Stimulated activated CD8-positive, alpha-beta memory T cell treated with anti-CD3 and anti-CD28 coated beads, Interleukin-7, amount 100 ng/mL, for 48 hours (primary cell): ENCODE measurements around the gene RBM4B.

Source experiments
- DNase-seq, 2 donors: peaks; one replicate each; pipeline ENCODE4 v3.0.0-alpha.2; 2020; ENCODE audit warnings: low read depth in 1 of 2; ENCODE audit errors: extremely low read depth in 1 of 2

The RBM4B gene

DNA sequence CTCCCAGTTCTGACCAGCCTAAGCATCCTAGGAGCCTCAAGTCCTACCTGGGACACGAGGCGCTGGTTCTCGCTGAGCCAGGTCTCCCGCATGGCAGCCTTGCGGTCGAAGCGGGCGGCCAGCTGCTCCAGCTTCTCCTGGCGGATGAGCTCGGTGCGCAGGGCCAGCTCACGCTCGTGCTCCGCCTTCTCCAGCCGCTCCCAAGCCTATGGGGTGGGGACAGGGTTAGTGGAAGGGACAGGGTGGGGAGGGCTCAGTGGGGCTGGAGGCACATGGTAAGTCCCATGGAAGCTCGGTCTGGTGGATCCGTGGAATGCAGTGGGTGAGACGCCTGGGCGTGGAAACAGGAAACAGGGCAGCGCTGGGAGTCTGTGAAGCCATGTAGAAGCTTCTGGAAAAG, 30.4 kb upstream of the RBM4B start:
- DNase-seq = no peak

DNA sequence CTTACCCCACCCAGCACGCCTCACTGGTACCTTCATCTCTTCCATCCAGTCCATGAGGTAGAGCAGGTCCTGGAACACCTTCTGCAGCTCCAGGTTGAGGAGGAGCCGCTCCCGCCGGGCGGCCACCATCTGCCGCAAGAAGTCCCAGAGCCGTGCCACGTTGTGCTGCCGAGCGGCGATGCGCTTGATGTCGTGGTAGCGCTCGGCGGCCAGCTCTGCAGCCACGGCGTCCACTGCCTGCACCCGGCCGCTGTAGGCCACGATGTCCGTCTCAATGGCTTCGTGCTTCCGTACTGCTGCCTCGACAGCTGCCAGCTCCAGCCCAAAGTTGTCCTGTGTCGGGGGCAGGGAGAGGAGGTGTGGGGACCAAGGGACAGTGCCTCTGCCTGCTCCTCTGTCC, 29.8 kb upstream of the RBM4B start:
- no peak for DNase-seq

DNA sequence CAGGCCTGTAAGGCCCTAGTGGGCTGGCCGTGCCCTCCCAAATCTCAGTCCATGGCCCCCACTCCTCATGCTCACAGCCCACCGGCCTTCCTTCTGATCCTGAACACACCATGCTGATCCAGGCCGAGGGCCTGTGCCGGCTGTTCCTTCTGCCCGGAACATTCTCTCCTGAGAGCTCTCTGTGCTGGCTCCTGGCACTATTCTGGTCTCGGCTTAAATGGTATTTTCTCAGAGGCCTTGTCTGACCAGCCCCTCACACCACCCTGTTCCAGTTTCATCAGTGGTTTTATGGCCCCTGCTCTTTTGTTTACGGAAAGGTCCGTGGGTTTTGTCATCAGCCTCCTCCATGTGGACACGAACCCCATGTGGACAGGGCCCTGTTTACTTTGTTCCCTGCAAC, 29.3 kb upstream of the RBM4B start:
- DNase-seq = no peak

DNA sequence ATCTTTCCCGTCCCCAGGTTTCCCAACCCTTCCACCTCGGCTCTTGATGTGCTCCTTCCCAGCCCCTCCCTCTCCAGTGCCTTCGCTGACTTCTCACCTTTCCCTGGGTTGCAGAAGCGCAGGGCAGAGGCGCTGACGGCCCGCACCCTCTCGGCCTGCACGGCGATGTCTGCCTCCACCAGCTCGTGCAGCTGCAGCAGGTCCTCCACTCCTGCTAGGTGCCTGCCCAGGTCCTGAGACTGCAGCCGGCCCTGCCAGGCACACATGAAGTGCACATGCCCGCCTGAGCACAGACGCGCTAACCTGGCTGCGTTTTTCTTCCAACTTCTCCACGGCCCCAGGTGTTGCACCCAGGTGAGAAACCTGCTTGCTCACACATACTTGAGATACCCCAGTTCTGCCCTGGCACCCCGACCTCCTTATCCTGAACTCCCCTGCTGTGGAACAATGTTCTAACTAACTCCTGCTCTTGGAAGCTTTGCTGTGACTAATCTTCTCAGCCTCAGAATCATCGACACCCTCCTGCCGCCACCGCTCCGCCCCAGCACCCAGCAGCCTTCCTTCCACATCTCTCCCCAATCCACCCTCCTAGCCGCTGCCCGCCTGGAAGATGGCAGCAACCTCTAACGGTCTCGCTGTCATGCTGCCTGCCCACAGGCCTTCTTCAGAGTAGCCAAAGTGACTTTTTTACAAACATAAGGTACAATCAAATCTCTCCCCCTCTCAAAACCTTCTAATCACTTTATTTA, 28.1 kb upstream of the RBM4B start:
- no peak for DNase-seq

DNA sequence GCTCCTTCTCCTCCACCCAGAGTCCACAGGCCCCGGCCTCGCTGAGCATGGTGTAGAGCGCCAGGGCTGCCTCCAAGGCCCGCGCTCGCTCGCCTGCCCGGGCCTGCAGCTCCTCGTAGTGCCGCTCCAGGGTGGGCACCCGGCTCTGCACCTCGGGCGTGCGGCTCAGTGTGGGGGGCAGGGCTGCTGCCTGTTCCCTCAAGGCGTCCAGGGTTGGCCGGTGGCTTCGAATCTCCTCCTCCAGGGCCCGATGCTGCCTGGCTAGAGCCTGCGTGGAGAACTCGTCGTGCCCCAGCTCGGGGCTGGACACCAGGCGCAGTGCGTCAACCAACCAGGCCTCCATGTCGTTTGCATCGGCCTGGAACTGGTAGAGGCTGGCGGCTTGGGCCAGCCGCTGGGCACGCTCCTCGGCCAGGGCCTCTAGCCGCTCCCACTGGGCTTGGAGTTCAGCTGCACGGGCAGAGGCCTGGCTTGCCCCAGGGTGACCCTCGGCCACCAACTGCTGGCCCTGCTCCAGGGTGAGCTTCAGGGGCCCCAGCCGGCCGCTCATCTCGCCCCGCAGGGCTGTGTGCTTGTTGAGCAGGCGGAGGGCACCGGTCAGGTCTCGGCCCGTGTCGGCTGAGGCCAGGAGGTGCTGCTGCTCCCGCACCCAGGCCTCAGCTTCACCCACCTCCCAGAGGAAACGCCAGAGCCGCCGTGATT, 27.1 kb upstream of the RBM4B start:
- DNase-seq = no peak

DNA sequence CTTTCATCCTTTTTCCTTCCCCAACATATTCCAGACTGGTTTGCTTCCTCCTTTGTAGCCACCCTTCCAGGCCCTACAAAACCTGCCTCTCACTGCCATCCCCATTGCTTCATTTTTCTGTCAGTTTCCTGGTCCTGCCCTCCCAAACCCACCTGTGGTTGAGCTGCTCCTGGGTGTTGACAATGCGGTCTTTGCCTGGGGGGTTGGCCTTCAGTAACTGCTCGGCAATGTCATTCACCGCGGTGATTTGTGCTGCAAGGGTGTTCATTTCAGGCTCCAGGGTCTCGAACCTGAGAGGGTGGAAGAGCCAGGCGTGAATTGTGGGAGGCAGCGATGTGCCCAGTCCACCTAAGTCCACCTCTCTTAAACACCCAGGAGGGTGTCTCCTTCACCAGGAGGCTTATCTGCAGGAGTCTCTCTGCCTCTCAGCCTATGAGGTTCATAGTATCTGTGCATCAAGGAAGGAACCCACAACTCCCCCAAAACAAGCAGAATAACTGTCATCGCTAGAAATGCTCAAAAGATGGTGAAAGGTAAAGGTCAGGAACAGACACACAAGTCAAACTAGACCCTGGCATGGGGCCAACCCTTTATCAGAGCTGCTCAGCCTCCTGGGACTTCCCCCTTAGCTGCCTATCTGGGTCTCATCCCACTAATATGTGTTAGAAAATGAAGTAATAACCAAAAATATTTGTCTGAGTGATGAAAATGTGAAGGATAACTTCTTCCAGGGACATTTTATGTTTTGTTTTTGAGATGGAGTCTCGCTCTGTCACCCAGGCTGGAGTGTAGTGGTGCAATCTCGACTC, 23.9 kb upstream of the RBM4B start:
- no peak for DNase-seq

DNA sequence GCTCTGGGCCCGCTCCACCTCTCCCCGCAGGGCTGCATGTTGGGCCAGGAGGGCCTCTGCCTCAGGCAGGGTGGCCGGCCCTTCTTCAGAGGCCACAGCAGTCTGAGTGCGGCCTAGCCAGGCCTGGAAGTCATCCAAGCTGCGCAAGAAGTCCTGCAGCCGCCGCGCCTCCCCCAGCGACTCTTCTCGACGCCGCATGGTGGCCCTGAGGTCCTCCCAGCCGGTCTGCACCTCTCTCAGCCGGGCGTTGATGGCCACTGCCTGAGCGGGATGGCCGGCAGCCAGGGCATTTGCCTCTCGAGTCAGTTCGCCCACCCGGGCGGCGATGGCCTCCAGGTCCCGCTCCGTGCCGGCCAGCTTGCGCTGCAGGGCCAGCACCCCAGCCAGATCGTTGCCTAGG, 23.1 kb upstream of the RBM4B start:
- DNase-seq = no peak

DNA sequence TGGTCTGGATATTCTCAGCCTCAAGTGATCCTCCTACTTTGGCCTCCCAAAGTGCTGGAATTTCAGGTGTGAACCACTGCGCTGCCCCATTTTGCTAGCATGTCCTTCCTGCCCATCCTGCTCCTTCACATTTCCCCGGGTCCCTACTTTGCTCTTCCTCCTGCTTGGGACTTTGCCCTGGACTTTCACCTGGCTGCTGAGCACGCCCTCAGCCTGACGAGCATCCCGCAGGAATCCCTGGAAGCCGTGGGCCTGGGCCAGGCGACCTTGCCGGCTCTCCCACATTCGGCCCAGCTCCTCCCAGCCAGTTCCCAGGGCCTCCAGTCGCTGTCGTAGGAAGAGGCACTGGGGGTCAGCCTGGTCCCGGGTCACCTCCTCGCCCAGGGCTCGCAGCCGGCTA, 22.6 kb upstream of the RBM4B start:
- no peak for DNase-seq

DNA sequence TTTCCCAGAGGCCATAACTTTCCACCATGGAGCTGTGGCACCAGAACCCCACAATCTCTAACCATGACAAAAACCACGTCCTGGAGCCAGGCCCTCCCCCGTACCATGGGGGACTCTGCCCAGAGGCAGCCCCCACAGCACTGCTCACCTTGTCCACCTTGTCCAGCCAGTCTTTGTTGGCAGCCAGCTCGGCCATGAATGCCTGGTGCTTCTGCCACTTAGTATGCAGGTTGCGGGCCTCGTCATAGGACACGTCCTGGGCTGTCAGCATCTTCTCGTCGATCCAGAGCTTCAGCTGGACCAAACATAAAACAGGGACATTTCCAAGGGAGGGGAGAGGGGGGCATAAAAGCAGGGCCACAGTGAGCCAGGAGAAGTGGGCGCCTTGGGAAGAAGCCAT, 20.8 kb upstream of the RBM4B start:
- DNase-seq = no peak

DNA sequence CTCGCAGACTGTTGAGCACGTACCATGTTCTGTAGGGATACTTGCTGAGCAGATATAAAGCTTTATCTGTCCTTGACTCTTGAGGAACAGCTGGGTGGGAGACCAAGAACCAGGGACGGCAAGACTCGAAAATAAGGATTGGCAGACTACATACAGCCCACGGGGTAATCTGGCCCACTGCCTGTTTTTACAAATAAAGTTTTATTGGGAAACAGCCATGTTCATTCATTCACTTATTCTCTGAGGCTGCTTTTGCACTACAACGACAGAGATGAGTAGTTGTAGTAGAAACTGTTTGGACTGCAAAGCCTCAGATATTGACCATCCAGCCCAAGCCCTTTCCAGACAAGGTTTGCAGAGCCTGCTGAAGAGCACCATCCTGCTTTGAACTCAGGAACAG, 20.3 kb upstream of the RBM4B start:
- DNase-seq = no peak

DNA sequence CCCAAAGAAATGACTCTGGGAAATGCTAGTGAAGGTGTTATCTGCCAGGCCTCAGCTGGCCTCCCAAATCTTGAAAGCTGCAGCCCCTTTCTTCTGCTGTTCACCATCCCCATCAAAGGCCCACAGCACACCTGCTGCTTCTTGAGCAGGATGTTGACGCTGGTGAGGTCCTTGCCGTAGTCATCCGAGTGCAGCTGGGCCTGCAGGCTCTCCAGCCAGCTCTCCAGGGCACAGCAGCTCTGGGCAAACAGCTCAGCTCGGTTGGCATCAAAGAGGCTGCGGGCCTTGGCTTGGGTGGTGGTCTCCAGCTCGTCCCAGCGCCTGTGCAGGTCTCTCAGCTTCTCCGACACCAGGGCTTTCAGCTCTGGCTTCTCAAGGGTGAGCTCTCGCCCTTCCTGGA, 18.5 kb upstream of the RBM4B start:
- DNase-seq = no peak

DNA sequence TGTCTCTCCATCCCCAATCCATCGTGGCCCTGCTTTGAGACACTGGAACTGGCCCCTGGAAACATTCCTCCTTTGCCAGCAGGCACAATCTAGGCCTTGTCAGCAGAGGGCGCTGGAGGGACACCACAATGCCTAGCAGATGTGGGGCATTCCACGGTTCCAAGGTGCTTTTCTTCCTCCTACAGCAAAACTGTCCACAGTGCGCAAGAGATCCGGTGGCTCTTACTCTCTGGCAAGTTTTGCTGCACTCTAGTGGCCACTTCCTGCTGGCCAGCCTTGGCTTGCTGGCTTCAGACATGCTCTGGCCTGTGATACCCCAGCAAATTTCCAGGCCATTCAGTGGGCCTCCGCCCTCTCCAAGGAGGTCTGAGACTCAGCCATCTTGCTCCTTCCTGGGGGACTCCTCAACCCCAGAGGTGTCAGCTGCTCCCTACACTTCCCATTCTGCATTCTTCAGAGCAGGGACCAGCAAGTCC, 17.1 kb upstream of the RBM4B start:
- peak; percentile 41 to 71 for DNase-seq

DNA sequence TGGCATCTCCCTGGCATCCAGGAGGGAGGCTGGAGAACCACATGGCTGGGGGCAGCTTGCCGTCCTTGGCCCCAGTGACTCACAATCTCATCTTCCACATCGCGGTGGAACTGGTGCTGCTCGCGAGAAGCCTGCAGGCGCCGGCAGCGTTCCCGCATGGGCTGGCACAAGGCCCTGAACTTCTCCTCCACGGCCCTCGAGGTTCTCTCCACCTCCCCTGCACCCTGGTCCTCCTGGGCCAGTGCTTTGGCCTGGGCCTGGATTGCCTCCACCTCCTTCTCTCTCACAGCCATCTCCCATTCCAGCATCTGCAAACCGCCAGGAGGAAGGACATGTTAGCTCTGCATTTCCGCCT, 16.3 kb upstream of the RBM4B start:
- DNase-seq = no peak

DNA sequence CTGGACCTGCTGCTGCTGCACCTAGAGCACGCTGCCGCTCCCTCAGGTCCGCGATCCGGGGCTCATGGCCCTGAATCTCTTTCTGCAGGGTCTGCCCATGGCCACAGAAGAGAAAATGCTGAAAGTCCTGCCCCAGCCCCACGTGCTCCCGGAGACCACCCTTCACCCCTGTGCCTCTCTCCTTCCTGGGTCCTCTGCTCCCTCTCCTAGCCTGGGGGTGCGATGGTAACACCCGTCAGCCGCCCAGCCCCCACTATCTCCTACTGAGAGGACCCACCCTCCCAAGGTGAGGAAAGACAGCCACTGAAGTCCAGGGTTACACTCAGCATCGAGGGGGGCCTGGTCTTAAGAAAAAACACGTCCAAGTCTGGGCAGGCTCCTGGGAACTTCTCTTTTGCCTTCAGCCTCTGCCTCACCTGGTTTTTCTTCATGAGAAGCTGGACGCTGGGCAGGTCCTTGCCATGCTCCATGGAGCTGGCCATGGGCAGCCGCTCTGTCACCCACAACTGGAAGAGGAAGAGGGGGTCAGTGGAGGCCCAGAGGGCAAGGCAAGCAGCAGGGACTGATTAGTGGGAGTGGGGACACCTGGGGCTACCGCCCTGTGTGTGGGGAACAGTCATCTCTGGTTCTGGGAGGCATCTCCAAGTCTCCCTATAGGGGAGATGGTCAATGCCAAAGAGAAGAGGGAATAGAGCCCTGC, 15.8 kb upstream of the RBM4B start:
- no peak for DNase-seq

DNA sequence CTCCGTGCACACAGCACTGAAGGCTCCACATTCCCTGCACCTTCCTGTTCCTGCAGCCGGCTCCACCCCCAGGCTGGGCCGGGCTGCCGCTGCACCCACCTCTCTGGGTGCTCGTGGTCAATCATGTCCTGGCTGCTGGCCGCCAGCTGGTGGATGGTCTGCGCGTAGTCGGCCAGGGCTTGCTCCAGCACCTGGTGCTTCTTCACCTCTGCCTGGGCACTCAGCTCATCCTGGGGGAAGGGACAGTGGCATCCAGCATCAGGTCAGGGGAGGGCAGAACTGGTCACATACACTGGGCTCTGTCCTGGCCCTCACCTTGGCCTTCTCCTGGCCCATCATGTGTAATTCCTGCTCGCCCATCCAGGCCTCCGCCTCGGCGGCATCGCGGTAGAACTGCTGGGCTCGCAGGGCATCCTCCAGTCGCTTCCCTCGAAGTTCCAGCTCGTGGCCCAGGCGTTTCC, 15.2 kb upstream of the RBM4B start:
- no peak for DNase-seq

DNA sequence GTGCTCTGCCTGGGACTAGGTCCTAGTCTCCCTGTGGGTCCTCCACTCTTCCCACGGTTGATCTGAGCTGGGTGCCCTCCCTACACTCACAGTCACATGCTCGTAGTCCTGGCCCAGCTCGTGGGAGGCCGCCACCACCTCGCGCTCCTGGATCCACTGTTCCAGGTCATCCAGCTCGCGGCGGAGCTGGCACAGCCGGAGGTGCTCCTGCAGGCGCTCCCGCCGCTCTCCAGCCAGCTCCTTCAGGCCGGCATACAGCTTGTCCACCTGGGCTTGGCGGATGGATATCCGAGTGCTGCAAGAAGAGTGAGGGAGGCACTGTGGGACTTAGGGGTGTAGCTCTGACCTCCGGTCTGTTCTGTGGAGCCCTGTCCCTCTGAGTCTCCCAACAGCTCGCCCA, 14.8 kb upstream of the RBM4B start:
- DNase-seq = no peak

DNA sequence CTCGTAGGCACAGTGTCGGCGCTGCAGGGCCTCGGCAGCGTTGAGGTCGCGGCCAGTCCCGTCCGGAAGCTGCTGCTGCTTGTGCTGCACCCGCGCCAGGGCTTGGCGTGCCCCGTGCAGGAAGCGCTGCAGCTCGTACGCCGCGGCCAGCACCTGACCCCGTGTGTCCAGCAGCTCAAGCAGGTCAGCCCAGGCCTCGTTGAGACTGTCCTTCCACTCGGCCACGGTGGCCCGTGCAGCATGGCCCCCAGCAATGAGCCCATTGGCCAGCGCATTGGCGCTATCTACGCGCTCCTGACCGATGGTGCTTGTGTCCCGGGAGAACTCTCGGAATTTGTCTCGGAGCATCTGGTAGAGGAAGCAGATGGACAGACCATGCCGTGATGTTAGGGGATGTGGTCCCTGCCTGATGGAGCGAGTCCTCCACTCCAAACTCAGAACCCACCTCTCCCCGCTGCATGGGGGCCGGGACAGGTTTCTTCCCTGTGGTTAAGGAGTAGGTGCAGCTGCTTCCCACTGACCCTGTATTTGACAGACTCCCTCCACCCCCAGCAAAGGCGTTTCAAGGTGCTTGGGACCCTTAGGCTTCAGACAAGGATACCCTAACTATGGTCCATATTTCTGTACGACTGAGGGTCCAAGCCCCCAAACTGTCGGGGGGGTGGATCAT, 13.8 kb upstream of the RBM4B start:
- DNase-seq = no peak

DNA sequence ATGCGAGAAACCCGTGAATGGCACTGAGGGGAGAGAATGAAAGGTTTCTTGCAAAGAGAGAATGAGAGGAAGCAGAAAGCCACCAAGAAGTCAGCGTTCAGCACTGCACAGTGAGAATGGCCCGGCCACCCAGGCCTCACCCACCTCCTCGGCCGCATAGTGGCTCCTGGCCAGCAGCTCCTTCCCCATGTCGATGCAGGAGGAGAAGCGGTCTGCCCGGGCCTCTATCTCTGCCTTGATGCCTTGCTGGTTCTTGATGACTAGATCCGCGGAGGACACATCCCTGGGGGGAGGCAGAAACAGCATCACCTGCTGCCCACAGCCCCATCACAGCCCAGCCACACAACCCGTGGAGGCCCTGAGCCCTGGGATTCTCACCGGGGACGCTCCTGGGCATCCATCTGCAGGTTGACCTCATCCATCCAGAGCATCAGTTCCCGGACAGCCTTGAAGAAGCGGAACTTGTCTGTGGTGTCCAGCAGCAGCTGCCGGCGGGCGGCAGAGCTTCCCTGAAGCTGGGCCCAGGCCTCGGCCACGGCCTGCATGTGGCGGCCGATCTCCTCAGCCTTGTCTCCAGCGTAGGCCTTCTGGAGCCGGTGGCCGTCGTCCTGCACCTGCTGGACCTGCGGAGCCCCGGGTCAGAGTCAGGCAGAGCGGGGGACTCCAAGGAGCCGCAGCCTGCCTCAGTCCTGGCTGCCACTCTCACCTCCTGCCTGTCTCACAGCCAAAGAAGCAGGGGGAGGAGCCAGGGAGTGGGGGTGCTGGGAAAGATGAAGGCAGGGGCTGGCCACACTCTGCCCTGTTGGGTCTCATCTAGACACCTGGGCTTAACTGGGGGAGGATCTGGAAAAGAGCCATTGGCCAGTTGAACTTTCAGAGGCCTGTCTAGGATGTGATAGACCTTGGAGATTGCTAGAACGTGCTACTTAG, 12.2 kb upstream of the RBM4B start:
- no peak for DNase-seq
